HCT116 (cell line): ENCODE data around the gene UMAD1. TPM values are rescaled to one million over a fixed set of nuclear protein-coding genes. Genes with fewer than 3 reads are reported as not detected.

Source experiments
- ATAC-seq: fragments of 200-7000 bp; cut with Tn5 transposase; 2 replicates; pipeline ENCODE4 v1.9.1; 2020; ENCODE audit warnings: mild to moderate bottlenecking, moderate library complexity
- BruUV-seq: library from RNA; stranded (reverse); fragments of 400-500 nt; replicated peaks from 2 replicates; lab custom pipeline; 2021; lab: Mats Ljungman, UMichigan
- CTCF ChIA-PET: fragments of 300-600 bp; sonication (Branson Sonifier 250); formaldehyde crosslinking; loops from one replicate; lab custom pipeline; 2021; ENCODE audit warnings: antibody characterized with exemption; lab: Charles Lee
- POLR2A ChIA-PET: fragments of 300-600, 350-600 bp; sonication (Branson Sonifier 250); formaldehyde crosslinking; loops from one replicate; lab custom pipeline; 2021; ENCODE audit warnings: antibody characterized with exemption; lab: Charles Lee
- RAD21 ChIA-PET, 2 experiments: fragments of 300-600 bp; sonication (Branson Sonifier 250); formaldehyde crosslinking; loops; one replicate each; lab custom pipeline; 2023; ENCODE audit warnings: low total read pairs in 2 of 2; ENCODE audit not compliant: uncharacterized antibody in 2 of 2, unreplicated experiment in 2 of 2, low non-redundant PET in 1 of 2; lab: Charles Lee
- DNase-seq: peaks from one replicate; pipeline ENCODE4 v3.0.0-alpha.2; 2010; ENCODE audit warnings: low read depth, low spot score
- H2AFZ ChIP-seq: fragments of 200-600 bp; shearing (Covaris generic), sonication (generic); 2 replicates; pipeline ENCODE4 v1.6.1; 2017; ENCODE audit warnings: low read depth, mixed run types, mixed read lengths, antibody characterized with exemption, low read length; ENCODE audit not compliant: poor library complexity, severe bottlenecking
- H3K27ac ChIP-seq: 2 replicates; pipeline ENCODE4 v1.5.1; 2012; ENCODE audit warnings: low read depth, low read length
- H3K27me3 ChIP-seq: fragments of 200-600 bp; sonication (generic); 2 replicates; pipeline ENCODE4 v1.6.1; 2016; ENCODE audit warnings: mixed run types, low read length, mixed read lengths; ENCODE audit not compliant: insufficient read depth
- H3K36me3 ChIP-seq, 2 experiments: fragments of 200-500 bp in 1 of 2; fragments of 200-600 bp in 1 of 2; sonication (Bioruptor generic) in 1 of 2; sonication (generic) in 1 of 2; 2 replicates each; pipeline versions ENCODE4 v1.5.1 to v1.6.1; 2014 to 2016; ENCODE audit warnings: low read length in 2 of 2, inconsistent platforms in 1 of 2, mixed read lengths in 1 of 2, mixed run types in 1 of 2; ENCODE audit not compliant: insufficient read depth in 2 of 2, control insufficient read depth in 1 of 2
- H3K4me1 ChIP-seq, 2 experiments: fragments of 200-600 bp in 1 of 2; sonication (generic) in 1 of 2; 2 replicates each; pipeline versions ENCODE4 v1.5.1 to v1.6.1; 2012 to 2017; ENCODE audit warnings: low read length in 2 of 2, inconsistent platforms in 1 of 2, mild to moderate bottlenecking in 1 of 2, mixed read lengths in 1 of 2, mixed run types in 1 of 2, moderate library complexity in 1 of 2; ENCODE audit not compliant: insufficient read depth in 2 of 2, control insufficient read depth in 1 of 2
- H3K4me2 ChIP-seq: fragments of 200-600 bp; sonication (generic); 2 replicates; pipeline ENCODE4 v1.6.1; 2017; ENCODE audit warnings: mixed run types, low read length, mixed read lengths
- H3K4me3 ChIP-seq, 2 experiments: fragments of 200-600 bp in 1 of 2; sonication (generic) in 1 of 2; replicated peaks in 1 of 2; 2 replicates each; pipeline ENCODE4 v1.5.1; 2011 to 2016; ENCODE audit warnings: low read length in 2 of 2, control low read depth in 1 of 2, low read depth in 1 of 2, mild to moderate bottlenecking in 1 of 2, mixed read lengths in 1 of 2, mixed run types in 1 of 2
- H3K79me2 ChIP-seq: fragments of 200-600 bp; sonication (generic); 2 replicates; pipeline ENCODE4 v1.6.1; 2017; ENCODE audit warnings: mild to moderate bottlenecking, mixed run types, low read length, moderate library complexity, mixed read lengths; ENCODE audit not compliant: insufficient read depth
- H3K9ac ChIP-seq: fragments of 200-600 bp; sonication (generic); 2 replicates; pipeline ENCODE4 v1.6.1; 2016; ENCODE audit warnings: low read length, mixed read lengths
- H3K9me2 ChIP-seq: fragments of 200-600 bp; sonication (generic), shearing (Covaris generic); 2 replicates; pipeline ENCODE4 v1.6.1; 2017; ENCODE audit warnings: mixed run types, mild to moderate bottlenecking, moderate library complexity; ENCODE audit not compliant: insufficient read depth
- H3K9me3 ChIP-seq, 2 experiments: fragments of 200-500 bp in 1 of 2; fragments of 200-600 bp in 1 of 2; sonication (Bioruptor generic) in 1 of 2; sonication (generic) in 1 of 2; 2 replicates each; pipeline ENCODE4 v1.6.1; 2014 to 2017; ENCODE audit warnings: low read length in 2 of 2, mixed read lengths in 2 of 2, inconsistent platforms in 1 of 2, low read depth in 1 of 2, mild to moderate bottlenecking in 1 of 2, mixed run types in 1 of 2, moderate library complexity in 1 of 2; ENCODE audit not compliant: control insufficient read depth in 1 of 2, insufficient read depth in 1 of 2
- H4K20me1 ChIP-seq: fragments of 200-600 bp; sonication (generic), shearing (Covaris generic); 2 replicates; pipeline ENCODE4 v1.6.1; 2017; ENCODE audit warnings: mixed run types, mild to moderate bottlenecking, moderate library complexity; ENCODE audit not compliant: insufficient read depth
- ATF3 ChIP-seq: IDR thresholded peaks from 2 replicates; pipeline ENCODE4 v1.6.1; 2012
- CTCF ChIP-seq, 3 experiments: fragments of 200-600 bp in 1 of 3; sonication (generic) in 1 of 3; IDR thresholded peaks in 2 of 3; conservative IDR thresholded peaks in 1 of 3; 2 replicates each; pipeline ENCODE4 v1.5.1; 2012 to 2017; ENCODE audit warnings: low read depth in 2 of 3, low read length in 2 of 3, antibody characterized with exemption in 1 of 3, borderline replicate concordance in 1 of 3, control low read depth in 1 of 3, mild to moderate bottlenecking in 1 of 3, mixed read lengths in 1 of 3, mixed run types in 1 of 3, moderate library complexity in 1 of 3; ENCODE audit not compliant: insufficient read depth in 1 of 3
- EGR1 ChIP-seq: IDR thresholded peaks from 2 replicates; pipeline ENCODE4 v1.6.1; 2012; ENCODE audit warnings: low read depth
- ELF1 ChIP-seq: IDR thresholded peaks from 2 replicates; pipeline ENCODE4 v1.6.1; 2012; ENCODE audit warnings: low read depth, borderline replicate concordance
- EZH2 ChIP-seq: fragments of 200-600 bp; sonication (generic); IDR thresholded peaks from 2 replicates; pipeline ENCODE4 v1.6.1; 2017; ENCODE audit warnings: antibody characterized with exemption, mixed run types
- POLR2AphosphoS5 ChIP-seq: IDR thresholded peaks from 2 replicates; pipeline ENCODE4 v1.6.1; 2011; ENCODE audit warnings: mild to moderate bottlenecking, low read depth, low read length, moderate library complexity
- RAD21 ChIP-seq: IDR thresholded peaks from 2 replicates; pipeline ENCODE4 v1.6.1; 2012; ENCODE audit warnings: low read depth, mild to moderate bottlenecking
- SRF ChIP-seq: IDR thresholded peaks from 2 replicates; pipeline ENCODE4 v1.6.1; 2012; ENCODE audit warnings: low read depth
- intact Hi-C: fragments of 100-400 bp; cut with micrococcal nuclease; formaldehyde crosslinking; loops from 2 replicates; pipeline ENCODE4 v1.10.0; 2022
- total RNA-seq: library from RNA; stranded (reverse); gene quantifications from one replicate; pipeline ENCODE4 v1.2.1, GENCODE V29; 2021; ENCODE audit not compliant: unreplicated experiment

UMAD1 gene
- total RNA-seq, 1 experiment from 2014 or later = 12.7 TPM

DNA sequence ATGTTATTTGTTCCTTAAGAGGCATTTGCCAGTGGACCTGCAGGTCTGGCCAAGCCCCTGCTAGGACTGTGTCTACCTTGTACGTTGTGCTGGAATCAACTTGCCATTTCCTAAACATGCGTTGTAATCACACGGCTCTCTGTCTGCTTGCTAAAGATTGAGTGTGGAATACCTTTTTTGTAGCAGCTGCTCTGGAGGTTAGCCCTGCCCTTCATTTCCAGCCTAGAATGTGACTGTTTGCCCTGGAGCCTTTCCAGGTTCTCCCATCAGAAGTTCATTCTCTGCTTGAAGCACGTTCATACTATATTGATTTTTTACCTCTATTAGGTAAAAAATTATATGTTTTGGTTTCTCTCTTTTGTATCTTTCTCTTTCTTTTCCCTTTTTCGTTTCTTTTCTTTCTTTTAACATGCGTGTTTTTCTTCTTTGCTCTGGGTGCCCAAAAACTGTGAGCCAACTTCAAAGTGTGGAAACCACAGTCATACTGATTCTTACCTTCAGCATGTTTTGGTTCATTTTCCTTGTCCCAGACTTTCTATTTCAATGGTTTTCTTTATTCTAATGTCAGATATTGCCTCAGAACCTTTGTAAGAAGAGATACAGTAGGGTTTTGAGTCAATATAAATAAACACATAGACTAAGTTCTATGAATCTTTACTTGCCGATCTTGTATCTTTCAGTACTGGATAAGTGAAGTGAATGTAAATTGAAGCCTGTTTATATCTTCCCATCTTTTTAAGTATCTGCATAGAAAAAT lies 189.7 kb downstream of the UMAD1 start:
- Histone ChIP-seq H3K4me1 (no peaks in the 10 kb centered on the region), H3K9ac (no peak overlapping the region), H3K27ac (no peak overlapping the region), H3K36me3 (no peaks in the 10 kb centered on the region), H3K9me2 (no peaks in the 10 kb centered on the region), H3K27me3 (no peaks in the 10 kb centered on the region), H3K9me3 (no peaks in the 10 kb centered on the region), H3K4me2 (no peak overlapping the region), H2AFZ (no peak overlapping the region), H3K4me3 (no peak overlapping the region), H4K20me1 (no peaks in the 10 kb centered on the region), H3K79me2 (no peaks in the 10 kb centered on the region)
- POLR2A ChIA-PET = no interaction called here
- no peak for DNase-seq
- BruUV-seq = no TSS peak
- TF ChIP-seq ELF1 (no peak), CTCF (IDR thresholded peaks at IDR 0.05 in 2 of 3, conservative IDR thresholded peaks at IDR 0.05 in 1 of 3; ENCODE audit: borderline replicate concordance in 1 of 3, insufficient read depth in 1 of 3, low read depth in 2 of 3, low read length in 2 of 3) (no peak), POLR2AphosphoS5 (no peak), ATF3 (no peak), EGR1 (no peak), SRF (no peak), EZH2 (no peak), RAD21 (no peak)
- RAD21 ChIA-PET = no interaction called here
- CTCF ChIA-PET = no interaction called here
- intact Hi-C loops = no loop called here
- no peak for ATAC-seq
